ENCODE data around the gene NTRK3.

NTRK3 gene

DNA sequence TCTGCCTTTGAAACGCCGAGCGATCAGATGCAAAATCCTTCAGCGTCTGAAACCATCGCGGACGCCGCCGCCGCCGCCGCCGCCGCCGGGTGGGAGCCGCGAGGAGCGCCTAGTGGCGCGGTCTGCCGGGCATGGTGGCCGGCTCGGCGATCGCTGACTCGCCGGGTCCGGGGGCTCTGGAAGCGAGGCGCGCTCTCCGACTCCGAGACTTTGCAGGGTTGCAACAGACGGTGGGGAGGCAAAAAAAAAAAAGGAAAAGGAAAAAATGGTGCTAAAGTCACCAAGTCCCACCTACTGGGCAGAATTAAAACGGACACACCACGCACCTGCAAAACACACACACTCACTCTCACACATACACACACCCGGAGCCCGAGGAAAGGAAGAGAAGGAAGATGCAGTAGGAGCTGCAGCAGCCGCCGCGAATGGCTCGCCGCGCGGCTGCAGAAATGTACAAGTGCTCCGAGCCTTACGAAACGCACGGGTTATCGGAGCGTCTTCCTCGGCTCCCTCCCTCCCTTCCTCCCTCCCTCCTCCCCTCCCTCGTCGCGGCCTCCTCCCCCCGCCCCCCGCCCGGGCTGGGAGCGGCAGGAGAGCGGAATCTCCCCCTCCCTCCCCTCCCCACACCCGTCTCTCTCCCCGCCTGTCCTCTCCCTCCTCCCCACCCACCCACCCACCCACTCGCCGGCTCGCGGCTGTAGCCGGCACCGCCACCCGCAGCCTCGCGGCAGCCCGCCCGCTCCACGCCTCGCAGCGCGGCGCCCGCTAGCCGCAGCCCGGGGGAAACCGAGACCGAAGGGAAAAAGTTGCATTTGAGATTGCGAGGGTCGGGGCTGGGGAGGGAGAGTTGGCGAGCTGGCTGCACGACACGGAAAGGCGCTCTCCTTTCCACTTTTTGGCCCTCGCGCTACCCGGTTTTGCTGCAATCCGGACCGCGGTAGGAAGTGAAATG, at the start of gene NTRK3:
Gene NTRK3 (minus strand): TSS at position 461 of the 952 bp plus-strand sequence. CDS start 586 bp downstream, outside the sequence.
- no peak for DNase-seq

DNA sequence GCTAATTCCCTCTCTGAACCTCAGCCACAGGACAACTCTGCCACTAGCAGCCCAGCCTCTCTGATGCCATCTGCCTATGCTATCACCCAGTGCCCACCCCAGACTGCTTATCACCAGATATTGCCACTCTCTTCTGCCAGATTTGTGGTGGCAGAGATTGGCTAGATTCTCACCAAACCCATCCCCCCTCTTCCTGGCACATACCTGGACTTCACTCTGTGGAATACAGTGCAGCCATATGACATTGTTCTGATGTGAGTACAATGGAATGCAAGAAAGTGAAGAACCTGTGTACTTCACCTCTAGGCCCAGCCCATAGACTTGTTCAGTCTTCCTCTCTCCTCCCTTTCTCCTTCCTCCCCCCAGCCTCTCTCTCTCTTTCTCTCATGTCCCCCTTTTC, 46.9 kb upstream of the NTRK3 start:
- DNase-seq: no peak

DNA sequence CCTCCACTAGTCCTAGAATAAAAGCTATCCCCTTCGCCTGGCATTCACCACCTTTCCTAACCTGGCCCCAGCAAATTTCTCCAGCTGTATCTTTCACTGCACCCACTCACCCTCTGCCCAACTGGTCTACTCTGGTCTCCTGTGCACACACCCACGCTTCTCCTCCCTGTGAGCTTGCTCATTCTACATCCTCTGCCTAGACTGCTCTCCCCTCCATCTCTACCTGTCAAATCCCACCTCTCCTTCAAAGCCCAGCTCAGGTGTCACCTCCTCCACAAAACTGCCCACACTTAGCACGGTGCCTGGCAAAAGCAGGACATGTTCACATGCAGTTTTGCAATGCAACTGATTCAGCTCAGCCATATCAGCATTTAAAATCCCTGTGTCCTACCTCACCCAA, 45.8 kb upstream of the NTRK3 start:
- no peak for DNase-seq

DNA sequence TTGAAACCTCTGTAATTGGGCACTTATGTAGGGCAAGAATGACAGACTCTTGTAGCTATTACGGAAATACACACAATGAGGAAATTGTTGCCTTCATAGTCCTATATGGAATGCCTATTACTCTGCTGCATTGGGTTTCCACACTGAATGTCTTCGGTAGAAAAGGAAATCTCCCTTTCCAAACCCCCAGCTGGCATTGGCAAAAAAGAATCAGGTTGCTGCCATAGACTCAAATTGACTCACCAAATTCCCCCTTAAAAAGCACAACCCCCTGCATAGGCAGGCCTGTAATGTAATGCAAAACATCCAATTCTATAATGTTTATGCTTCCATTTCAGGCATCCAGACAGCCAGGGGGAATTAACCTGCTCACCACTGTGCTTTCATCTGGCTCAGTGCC, 44.8 kb upstream of the NTRK3 start:
- DNase-seq: no peak

DNA sequence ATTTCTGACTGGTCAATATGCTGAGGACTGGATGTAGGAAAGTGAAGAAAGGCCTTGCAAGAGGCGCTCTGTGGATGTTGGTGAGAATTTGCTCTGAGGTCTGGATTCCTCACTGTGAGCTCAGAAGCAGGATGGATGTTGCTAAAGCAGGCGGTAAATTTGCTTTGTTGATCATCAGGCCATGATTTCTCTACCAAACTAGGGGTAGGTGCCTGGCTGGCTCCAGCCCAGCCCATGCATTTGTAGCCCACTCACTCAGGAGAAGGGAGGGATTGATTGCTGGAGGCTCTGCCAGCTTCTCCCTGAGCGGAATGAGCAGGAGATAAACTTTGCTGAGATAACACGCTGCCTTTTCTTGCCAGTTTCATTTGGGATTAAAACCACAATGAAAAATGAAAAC, 44.3 kb upstream of the NTRK3 start:
- no peak for DNase-seq

DNA sequence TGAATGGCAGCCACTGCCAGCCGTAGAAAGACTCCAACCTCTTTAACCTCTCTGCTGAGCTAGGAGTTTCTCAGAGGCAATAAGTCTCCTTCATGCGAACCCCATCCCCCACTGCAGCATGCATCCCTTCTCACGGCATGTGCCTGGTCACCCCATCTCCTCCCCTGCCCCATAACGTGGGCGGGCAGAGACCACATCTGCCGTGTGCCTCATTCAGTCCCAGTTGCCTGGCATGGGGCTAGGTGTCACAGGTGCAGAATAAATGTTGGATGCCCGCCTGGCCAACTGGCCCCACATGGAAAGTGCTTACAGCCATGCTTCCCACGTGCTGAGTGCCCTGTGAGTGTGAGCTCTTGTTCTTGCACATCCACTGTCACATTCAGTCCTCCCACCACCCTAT, 43.5 kb upstream of the NTRK3 start:
- DNase-seq: peak in 1 of 2 experiments; percentile 38

DNA sequence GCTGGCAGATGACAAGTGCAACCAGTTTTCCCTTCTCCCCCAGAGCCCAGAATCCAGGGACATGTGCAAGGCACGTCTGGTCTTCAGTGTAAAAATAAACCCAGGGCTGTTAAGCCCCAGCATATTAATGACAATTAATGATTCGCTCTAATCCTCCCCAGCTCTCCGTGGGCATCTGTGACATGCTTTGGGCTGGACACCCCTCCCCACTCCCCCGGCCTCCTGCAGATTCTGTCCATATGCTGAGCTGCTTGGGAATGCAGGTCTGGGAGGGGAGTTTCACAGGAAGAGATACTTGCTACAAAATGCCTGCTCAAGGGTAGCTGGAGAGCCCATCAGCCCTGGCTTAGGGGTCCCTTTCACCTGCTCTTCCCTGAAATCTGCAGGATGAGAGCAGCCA, 43.0 kb upstream of the NTRK3 start:
- DNase-seq: peak in 1 of 2 experiments; percentile 59

DNA sequence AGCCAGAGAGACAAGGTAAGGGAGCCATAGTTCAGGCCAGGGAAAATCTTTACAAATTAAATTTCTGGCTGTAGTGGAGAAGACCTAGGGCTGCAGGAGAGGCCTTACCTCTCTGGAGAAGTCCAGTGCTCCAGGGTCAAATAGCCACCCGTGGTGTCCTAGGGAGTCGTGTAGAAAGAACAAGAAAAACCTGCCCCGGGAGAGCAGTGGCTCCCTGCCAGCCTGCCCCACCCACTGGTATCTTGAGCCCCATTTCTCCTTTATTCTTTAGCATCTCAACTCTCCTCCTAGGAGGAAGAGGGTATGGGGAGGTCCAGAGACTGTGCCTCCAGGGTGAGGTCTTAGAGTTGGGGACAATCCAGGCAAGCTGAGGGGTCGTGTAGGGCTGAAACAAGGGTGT, 32.1 kb upstream of the NTRK3 start:
- DNase-seq: no peak

DNA sequence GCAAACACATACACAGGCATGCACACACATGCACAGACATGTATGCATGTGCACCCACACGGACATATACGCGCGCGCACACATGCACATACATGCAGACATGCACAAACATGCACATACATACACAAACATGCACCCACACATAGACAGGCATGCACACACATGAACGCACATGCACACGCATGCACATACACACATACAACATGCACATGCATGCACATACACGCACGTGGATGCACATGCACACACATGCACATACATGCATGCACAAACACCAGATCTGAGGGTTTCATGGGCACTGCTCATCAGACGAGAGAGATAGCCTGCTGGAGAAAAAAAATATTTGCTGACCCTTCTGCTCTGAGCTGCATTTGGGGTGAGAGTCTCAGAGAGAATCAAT, 31.7 kb upstream of the NTRK3 start:
- DNase-seq: no peak

DNA sequence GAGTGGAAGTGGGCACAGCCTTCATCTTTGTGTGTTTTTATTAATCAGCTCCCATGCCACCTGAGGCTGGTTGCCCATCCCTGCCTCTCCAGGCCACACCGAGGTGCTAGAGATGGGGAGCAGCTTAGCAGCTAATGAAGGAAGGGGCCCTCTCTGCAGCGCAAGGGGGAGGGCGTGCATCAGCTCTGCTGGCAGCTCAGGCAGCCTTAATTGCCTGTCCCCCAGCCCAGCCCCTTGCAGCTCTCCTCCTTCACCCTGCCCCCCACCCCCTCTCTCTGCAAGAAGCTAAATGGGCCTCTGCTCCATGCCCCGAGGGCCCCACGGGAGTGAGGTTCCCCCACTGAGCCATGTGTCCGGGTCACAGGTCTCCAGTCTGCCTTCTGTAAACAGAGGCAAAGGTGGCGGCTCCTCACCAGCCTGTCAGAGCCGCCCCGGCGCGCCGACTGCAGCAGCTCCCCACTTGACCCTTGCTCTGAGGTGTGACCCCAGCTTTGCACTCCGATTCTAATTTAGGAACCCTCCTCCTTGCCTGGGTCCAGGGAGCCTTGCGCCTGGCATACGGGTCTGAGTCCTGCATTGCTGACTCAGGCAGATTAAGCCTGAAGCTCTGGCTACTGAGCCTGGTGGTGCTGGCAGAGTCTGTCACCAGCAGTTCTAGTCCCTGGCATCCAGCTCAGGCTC, 27.9 kb upstream of the NTRK3 start:
- DNase-seq: no peak

DNA sequence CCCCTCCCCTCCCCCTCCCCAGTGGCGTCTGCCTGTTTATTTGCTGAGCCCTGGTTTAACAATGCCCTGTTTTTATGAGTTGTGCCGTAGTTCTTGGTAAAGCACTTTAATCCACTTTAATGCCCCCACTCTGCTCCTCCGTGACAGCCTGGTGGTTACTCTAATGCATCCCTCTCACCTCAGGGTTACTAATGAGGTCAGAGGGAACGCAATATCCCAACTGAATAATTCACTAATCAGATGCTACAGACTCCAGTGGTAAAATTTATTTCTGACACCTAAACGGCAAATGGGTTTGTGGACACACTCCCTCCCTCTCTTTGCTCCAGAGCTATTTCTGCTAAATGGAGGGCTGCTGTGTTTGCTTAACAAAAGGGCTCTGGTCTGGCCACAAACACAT, 26.1 kb upstream of the NTRK3 start:
- DNase-seq: no peak

DNA sequence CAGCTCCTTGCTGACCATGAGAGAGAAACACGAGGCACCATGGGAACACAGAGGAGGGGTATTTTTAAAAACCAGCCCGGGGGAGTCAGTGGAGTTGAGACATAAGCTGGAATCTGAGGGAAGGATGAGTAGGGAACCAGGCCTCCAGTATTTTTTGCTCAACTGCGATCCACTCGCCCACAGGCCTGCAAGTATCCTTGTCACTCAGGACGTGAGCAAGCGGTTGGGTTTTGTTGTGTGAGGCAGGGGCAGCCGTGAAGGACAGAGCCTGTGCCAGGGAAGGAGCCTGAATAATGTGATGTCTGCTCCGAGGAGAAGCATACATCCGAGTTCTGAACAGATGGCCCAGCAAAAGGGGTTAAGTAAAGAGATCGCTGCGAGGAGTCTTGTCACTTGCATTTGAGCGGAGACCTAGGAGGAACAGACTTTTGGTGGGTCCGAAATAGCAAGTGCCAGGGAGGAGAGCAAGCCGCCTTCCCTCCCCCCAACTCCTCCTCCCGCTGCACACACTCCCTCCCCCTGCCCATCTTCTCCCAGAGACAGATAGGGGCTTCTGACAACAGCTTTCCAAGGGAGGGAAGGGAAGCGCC, 20.4 kb upstream of the NTRK3 start:
- no peak for DNase-seq

DNA sequence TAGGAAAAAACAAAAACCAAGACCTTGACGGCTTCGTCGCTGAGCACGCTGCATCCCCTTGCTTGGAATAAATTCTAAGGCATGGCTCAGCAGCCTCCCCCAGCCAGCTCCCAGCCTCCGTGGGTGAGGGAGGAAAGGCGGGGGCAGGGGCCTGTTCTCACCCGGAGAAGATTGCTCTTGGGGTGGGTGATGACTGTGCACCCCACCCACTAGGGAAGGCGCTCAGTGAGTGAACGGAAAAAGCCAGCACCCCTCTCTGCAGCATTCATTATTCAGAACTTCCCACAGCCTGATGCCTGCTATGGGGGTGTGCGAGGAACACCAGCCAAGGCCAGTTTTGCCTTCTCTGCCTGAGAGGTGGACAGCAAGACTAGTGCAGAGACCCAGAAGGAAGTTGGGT, 19.3 kb upstream of the NTRK3 start:
- no peak for DNase-seq

DNA sequence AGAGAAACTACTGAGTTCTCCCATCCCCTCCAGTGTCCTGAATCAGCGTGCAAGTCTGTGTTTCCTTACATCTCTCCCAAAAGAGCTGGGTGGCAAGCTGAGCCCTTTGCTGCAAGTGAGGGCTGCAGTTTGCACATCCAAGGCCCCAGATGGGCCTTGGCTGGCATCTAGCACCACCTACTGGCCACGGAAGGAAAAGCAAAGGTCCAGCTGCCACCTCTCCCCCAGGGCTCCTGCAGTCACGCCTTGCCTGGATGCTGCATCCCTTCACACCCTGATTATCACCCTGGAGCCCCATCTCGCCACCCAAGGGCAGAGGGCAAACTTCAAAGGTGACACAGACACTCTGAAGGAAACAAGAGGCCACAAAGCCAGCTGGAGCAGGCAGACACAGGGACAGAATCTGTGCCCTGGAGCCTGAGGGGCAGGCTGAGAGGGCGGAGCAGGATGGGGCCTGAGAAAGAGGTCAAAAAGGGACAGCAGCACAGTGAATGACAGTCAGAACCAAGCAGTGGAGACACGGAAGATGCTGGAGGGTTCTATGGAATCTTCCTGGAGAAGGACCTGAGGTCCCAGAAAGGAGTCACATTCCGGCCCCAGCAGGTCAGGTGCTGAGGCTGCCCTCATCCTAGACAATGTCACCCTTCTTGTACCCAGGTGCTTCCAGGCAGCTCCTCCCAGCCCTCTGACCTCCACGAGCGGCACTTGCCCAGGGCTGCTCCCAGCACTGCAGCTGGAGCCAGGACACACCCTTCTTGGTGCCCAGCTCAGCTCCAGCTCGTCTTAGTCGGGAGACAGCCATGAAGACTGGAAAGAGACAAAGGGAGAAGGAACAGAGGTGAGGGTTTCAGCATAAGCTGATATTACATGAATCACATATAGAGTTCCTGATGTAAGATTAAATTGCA, 18.3 kb upstream of the NTRK3 start:
- peak in 1 of 2 experiments; percentile 49 for DNase-seq

DNA sequence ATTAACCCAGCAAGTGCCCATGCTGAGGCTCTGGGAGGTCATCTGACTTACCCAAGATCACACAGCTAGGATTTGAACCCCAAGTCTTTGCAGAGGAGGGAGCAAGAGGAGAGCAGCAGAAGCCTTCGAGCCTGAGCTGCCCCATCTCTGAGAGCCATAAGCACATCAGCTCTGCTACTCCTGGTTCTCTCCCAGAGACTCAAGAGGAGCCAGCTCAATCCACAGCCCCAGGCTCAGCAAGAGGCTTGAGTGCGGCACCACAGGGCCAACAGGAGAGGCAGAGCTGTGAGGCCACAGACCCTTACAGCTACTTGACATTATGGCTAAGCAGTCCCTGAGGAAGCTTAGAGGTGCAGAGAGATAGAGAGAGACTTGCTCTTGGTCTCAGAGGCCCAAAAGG, 15.9 kb upstream of the NTRK3 start:
- DNase-seq: no peak

DNA sequence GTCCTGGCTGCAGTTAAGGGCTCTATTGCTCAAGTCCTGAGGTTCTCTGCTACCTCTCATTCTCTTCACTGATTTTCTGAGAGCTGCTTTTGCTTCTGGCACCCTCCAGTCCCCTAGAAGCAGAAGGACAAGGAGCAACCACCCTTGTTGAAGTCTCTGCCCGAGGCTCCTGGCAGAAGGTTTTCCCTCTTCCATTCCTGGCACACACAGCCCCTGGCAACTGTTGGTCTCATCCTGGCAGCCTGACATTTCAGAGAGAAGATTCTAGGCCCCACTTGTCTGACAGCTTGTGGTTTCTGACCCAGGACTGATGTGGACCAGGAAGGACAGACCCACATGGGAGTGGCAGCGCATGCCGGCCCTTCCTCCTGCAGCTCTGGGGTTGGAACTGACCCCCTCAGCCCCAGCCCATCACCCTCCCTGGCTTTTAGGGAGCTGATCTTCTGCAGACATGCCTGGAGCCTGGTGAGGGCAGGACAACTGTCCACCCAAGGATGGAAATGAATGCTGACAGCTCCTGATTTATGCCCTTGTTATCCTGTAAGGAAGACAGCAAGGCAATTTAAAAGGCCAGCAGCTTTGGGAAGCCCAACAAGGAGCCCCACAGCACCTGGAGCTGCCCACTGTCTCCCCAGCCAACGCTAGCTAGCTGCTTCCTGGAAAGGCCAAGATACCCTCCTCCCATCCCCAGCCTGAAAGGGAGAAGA, 13.0 kb upstream of the NTRK3 start:
- DNase-seq: peak in 1 of 2 experiments; percentile 63

DNA sequence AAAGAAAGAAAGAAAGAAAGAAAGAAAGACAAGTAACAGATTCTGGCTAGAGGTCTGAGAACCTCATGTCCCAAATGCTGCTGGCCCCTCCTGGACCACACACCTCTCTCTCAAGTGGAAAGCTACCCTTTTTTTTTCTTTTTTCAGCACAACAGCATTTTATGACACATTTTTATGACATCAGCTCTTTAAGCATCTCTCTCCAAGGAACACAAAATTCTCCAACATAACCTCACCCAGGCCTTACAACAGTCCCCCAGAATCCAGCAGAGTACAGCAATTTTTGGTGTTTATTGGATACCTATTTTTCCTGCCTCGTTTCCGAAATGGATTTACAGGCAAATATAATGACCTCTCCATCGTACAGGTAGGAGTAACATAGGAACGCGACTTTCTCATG, 11.2 kb upstream of the NTRK3 start:
- DNase-seq: no peak

DNA sequence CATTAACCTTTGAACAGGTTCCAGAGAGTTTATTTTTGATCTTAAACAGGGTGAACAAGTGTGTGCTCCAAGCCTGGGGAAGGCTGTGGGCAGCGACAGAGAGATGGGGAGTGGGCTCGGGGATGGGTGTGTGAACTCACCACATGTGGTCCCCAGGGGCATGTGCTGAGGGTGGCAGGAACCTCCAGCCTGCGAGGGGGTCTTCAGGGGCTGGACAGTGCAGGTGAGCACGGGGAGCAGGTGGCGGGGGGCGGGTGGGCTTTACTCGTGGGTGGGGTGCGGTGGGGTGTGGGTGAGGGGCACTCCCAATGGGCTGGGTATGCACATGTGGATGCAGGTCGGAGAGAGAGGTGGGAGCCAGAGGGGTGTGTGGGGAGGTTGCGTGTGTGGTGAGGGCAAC, 9.6 kb upstream of the NTRK3 start:
- DNase-seq: no peak

DNA sequence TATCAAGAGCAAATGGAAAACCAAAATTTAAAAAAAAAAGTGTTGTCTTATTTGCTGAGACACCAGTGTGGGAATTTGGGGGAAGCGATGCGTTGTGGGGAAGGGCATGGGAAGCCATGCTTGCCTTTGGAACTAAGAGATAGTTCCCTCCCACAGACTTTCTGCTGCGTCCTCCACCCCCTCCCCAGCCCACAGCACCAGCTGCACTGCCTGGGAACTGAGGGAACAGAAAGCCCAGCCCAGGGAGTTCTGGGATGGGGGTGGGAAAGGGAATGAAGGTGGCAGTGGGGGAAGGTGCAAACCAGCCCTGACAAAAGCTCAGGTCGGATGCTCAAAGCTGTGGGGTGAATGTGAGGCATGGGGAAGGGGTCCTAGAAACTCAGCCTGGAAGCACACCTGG, 8.1 kb upstream of the NTRK3 start:
- DNase-seq: no peak

DNA sequence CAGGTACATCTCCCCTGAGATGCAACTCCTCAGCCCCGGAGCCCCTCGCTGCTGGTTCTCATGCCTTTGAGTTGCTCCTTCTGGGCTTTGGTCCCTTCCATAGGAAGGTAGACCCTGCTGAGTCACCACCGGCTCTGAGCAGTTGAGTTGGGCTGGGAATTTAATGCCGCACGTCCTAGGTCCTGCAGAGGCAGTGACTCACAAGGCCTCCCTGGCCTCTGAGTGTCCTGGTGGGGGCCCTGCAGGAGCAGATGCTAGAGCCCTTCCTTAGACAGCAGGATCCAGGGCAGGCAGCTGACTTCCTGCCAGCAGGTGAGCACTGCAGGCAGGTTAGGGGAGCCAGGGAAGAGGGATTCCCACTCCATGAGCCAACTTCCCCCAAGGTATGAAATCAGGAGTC, 5.5 kb upstream of the NTRK3 start:
- no peak for DNase-seq

DNA sequence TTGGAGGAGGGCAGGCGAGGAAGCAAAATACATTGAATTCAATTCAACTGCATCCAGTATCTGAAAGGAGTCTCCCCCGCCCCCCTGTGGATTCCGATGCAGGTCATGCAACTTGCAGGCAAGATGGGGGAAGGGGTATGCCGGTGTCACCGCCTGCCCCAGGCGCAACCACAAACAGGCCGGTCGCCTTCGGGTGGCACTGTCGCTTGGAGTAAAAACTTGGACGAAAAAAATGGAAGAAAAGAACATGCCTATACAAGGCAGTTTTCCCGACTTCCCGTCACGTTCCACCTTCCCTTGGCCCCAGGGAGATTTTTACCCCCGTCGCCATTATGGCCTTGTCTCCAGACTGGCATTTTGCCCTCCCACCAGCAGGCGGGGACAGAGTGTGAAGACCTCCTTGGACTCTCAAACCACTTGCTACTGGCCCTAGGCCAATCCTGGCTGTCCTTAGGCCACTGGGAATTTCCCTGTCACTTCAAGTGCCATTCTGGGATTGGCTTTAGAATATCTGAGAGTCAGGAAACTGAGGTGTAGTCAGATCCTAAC, 1.6 kb upstream of the NTRK3 start:
- peak in 1 of 2 experiments; percentile 48 for DNase-seq

Data from cerebellar nuclear complex (tissue), 1 donor.